Upper lobe of left lung (tissue), 4 donors: Measurements from ENCODE around the gene BHMT.

Experiments used
- POLR2A ChIP-seq, 4 donors: fragments of 450-650 bp; IDR thresholded peaks; one replicate each; pipeline ENCODE4 v1.5.1; 2016 to 2017; ENCODE audit warnings: antibody characterized with exemption in 4 of 4, mild to moderate bottlenecking in 2 of 4
- TF ChIP-seq, protein P1 (sequence below), 6 experiments: fragments of 450-650 bp in 4 of 6; fragments of 200-600 bp in 2 of 6; sonication (generic) in 2 of 6; IDR thresholded peaks; one replicate each; pipeline ENCODE4 v1.5.1; 2016 to 2019; ENCODE audit warnings: antibody characterized with exemption in 6 of 6

DNA sequence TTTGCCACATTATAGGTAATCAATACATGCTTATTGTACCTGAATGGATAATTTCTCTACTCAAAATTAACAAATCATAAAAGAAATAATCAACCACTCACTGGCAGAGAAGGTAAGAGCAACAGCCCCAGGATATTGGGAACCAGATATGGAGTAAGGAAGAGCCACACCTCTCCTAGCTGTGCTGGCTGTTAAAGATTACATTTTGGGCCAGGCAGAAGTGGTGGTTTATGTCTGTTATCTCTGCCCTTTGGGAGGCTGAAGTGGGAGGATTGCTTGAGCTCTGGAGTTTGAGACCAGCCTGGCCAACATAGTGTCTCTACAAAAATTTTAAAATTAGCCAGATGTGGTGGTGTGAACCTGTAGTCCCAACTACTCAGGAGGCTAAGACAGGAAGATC is 56.4 kb downstream of the BHMT start:
- TF ChIP-seq, protein P1, sequence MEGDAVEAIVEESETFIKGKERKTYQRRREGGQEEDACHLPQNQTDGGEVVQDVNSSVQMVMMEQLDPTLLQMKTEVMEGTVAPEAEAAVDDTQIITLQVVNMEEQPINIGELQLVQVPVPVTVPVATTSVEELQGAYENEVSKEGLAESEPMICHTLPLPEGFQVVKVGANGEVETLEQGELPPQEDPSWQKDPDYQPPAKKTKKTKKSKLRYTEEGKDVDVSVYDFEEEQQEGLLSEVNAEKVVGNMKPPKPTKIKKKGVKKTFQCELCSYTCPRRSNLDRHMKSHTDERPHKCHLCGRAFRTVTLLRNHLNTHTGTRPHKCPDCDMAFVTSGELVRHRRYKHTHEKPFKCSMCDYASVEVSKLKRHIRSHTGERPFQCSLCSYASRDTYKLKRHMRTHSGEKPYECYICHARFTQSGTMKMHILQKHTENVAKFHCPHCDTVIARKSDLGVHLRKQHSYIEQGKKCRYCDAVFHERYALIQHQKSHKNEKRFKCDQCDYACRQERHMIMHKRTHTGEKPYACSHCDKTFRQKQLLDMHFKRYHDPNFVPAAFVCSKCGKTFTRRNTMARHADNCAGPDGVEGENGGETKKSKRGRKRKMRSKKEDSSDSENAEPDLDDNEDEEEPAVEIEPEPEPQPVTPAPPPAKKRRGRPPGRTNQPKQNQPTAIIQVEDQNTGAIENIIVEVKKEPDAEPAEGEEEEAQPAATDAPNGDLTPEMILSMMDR (IDR thresholded peaks at IDR 0.05) = no peak
- TF ChIP-seq POLR2A (IDR thresholded peaks at IDR 0.05) = no peak
